Choroid plexus epithelial cell (primary cell): Measurements from ENCODE around the gene SOX1.

Experiments used
- DNase-seq: peaks from one replicate; pipeline ENCODE4 v3.0.0-alpha.2; 2010; ENCODE audit warnings: low read depth
- H3K4me3 ChIP-seq: 2 replicates; pipeline ENCODE4 v1.5.1; 2011; ENCODE audit warnings: low read depth, mild to moderate bottlenecking, control low read depth, low read length, moderate library complexity
- CTCF ChIP-seq: conservative IDR thresholded peaks from 2 replicates; pipeline ENCODE4 v1.5.1; 2011; ENCODE audit warnings: low read depth, mild to moderate bottlenecking, control low read depth, inconsistent platforms, low read length, moderate library complexity

SOX1 gene

DNA sequence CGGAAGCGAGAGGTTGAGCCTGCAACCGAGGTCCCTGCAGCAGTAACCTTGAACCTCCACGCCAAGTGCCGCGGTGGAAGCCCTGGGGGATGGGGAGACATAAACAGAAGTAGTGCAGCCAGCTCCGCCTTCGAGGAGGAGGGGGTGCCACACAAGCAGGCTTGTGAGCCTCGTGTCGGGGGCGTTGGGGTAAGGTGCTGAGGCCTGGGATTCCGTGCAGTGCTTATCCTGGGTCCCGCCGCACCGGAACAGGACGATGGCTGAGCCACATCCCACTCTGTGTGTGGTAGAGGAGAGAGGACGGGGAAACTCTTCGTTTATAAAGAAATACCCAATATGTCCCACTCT, 51.0 kb downstream of the SOX1 start:
- no peak for DNase-seq
- H3K4me3 ChIP-seq: no peak overlapping the region
- TF ChIP-seq CTCF: no peak

DNA sequence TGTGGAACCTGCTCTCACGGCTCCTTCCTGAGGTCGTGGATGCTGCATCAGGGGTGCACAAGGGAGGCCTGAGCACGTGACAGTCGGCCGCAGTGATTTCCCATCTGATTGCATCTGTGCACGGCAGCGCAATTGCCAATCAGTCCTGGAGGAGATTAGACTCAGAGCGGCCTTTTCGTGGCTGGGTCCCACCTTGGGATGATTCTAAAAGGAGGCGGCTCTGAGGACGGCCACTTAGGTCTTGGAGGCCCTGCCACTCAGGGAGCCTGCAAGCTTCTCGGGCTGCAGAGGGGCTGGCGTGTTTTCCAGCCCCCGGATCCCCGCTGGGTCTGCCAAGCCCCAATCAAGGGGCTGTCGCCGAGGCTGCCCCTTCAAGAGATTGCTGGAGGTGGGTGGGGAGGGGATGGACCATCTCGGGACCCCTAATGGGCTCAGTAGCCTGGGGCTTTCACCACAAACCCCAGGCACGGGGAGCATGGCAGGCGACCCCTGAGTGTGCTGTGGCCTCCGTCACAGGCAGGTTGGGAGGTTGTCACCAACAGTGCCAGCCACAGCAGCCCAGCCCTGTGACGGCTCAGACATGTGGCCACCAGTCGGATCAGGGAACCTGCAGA, 51.6 kb downstream of the SOX1 start:
- no peak for TF ChIP-seq CTCF
- DNase-seq: no peak
- no peak overlapping the region for H3K4me3 ChIP-seq

DNA sequence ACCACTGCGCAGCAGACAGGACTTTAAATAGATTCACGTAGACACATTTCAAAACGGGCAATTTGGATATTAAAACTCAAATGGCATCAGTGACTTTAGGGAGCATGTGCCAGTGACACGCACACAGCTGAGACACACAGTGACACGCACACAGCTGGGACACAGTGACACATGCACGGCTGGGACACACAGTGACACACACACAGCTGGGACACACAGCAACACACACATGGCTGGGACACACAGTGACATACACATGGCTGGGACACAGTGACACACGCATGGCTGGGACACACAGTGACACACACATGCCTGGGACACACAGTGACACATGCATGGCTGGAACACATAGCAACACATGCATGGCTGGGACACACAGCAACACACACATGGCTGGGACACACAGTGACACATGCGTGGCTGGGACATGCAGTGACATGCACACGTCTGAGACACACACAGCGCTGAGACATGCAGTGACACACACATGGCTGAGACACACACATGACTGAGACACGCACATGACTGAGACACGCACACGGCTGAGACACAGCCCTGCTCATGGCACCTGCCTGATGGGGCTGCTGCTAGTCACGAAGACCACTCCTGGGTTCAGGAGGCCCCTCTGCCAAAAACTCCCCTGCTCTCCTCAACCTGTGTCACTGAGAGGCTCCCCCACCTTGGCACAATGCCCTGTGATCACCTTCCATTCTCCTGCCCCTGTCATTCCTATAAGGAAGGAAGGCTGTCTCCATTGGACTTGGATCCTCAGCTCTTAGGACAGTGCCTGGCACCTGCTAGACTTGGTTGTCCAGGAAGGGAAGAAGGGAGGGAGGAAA, 52.5 kb downstream of the SOX1 start:
- no peak for DNase-seq
- no peak overlapping the region for H3K4me3 ChIP-seq
- no peak for TF ChIP-seq CTCF

DNA sequence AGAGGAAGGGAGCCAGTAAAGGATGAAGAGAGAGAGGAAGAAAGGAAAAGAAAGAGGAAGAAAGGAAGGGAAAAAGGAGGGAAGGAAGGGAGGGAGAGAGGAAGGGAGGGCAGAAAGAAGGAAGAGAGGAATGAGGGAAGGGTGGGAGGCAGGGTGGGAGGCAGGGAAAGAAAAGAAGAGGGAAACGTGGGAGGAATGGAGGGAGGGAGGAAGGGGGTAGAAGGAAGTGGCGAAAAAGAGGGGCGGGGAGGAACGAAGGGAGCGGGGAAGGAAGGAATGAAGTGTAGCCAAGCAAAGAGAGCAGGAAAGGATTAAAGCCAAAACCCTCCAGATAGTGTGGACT, 53.1 kb downstream of the SOX1 start:
- DNase-seq: no peak
- no peak overlapping the region for H3K4me3 ChIP-seq
- no peak for TF ChIP-seq CTCF
